Body of pancreas (tissue), 4 donors: Measurements from ENCODE around the gene IQSEC2.

Experiments used
- CTCF ChIP-seq, 7 experiments: fragments of 450-650 bp in 4 of 7; fragments of 200-600 bp in 3 of 7; sonication (generic) in 3 of 7; IDR thresholded peaks; one replicate each; pipeline ENCODE4 v1.5.1; 2016 to 2019; ENCODE audit warnings: antibody characterized with exemption in 7 of 7
- POLR2A ChIP-seq, 3 donors: fragments of 450-650 bp; IDR thresholded peaks; one replicate each; pipeline ENCODE4 v1.6.1; 2016; ENCODE audit warnings: antibody characterized with exemption in 3 of 3, mild to moderate bottlenecking in 2 of 3

- TF ChIP-seq CTCF (IDR thresholded peaks at IDR 0.05) (no peak), POLR2A (IDR thresholded peaks at IDR 0.05) (no peak)
Observed at GRCh38 chrX:53237056-53237455, 44.3 kb downstream of the IQSEC2 start.
